OCI-M2 (cell line): ENCODE data around the gene CNOT6.
A peak's percentile ranks its signal among the peaks of the same experiment; 100 is the strongest.
"Not testable (repeated sequence)": the region's sequence is repeated elsewhere in the genome, so short reads cannot be mapped to it uniquely, and the experiment has no call there.

ENCODE experiments used
- DNase-seq: peaks from one replicate; lab custom pipeline; 2025; ENCODE audit not compliant: unreplicated experiment; lab: John Stamatoyannopoulos, UW

The CNOT6 gene

GRCh38 chr5:180515974-180516373 lies 21.8 kb downstream of the CNOT6 start:
- not testable (repeated sequence) for DNase-seq

- DNase-seq: no peak
Measured at GRCh38 chr5:180516440-180516839, 22.3 kb downstream of the CNOT6 start.

- DNase-seq: no peak
Measured at GRCh38 chr5:180519098-180519497, 24.9 kb downstream of the CNOT6 start.

- DNase-seq: no peak
Measured at GRCh38 chr5:180521101-180521500, 26.9 kb downstream of the CNOT6 start.

GRCh38 chr5:180521591-180521990 lies 27.4 kb downstream of the CNOT6 start:
- no peak for DNase-seq

- DNase-seq: no peak
Measured at GRCh38 chr5:180522330-180522729, 28.2 kb downstream of the CNOT6 start.

- no peak for DNase-seq
Measured at GRCh38 chr5:180523629-180524466, 29.7 kb downstream of the CNOT6 start.

- DNase-seq: no peak
Measured at GRCh38 chr5:180525399-180525798, 31.2 kb downstream of the CNOT6 start.

- DNase-seq: no peak
Measured at GRCh38 chr5:180526269-180526668, 32.1 kb downstream of the CNOT6 start.

- no peak for DNase-seq
Measured at GRCh38 chr5:180527659-180528058, 33.5 kb downstream of the CNOT6 start.

GRCh38 chr5:180531036-180531585 lies 36.9 kb downstream of the CNOT6 start:
- DNase-seq: not testable (repeated sequence)

GRCh38 chr5:180532268-180532667 lies 38.1 kb downstream of the CNOT6 start:
- no peak for DNase-seq

- DNase-seq: no peak
Measured at GRCh38 chr5:180533845-180534244, 39.7 kb downstream of the CNOT6 start.

GRCh38 chr5:180535573-180535972 lies 41.4 kb downstream of the CNOT6 start:
- DNase-seq: no peak

GRCh38 chr5:180540050-180540694 lies 46.0 kb downstream of the CNOT6 start:
- no peak for DNase-seq

- DNase-seq: no peak
Measured at GRCh38 chr5:180541710-180542109, 47.5 kb downstream of the CNOT6 start.

GRCh38 chr5:180545248-180545647 lies 51.1 kb downstream of the CNOT6 start:
- DNase-seq: no peak

- no peak for DNase-seq
Measured at GRCh38 chr5:180548563-180548962, 54.4 kb downstream of the CNOT6 start.

GRCh38 chr5:180553530-180553929 lies 59.4 kb downstream of the CNOT6 start:
- DNase-seq: peak; percentile 52

- no peak for DNase-seq
Measured at GRCh38 chr5:180555168-180555921, 61.2 kb downstream of the CNOT6 start.

- DNase-seq: no peak
Measured at GRCh38 chr5:180557217-180557809, 63.1 kb downstream of the CNOT6 start.
